Inflammatory macrophage treated with lipopolysaccharide for 1 hour (primary cell): ENCODE data around the gene NLE1.
A peak's percentile ranks its signal among the peaks of the same experiment; 100 is the strongest.

ENCODE experiments used
- DNase-seq, 2 donors: peaks; one replicate each; pipeline ENCODE4 v3.0.0-alpha.2; 2020 to 2022

The NLE1 gene

DNA sequence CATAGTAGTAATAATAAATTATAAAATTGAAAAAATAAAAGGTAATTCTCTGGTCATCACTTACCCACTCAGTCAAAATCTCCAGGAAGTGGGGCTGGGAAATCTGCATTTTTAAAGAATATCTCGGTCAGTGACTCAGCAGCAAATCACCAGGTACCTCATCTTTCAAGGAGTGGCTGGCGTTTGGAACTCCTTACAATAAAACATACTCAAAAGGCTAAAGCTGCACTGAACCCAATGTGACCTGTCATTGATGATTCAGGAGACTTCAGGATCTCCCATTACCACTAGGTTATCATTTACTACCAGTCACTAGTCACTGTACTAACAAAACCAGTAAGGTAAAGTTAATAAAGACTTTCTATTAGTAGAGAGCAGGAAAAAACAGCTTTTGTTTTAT lies 57.1 kb downstream of the NLE1 start:
- no peak for DNase-seq

DNA sequence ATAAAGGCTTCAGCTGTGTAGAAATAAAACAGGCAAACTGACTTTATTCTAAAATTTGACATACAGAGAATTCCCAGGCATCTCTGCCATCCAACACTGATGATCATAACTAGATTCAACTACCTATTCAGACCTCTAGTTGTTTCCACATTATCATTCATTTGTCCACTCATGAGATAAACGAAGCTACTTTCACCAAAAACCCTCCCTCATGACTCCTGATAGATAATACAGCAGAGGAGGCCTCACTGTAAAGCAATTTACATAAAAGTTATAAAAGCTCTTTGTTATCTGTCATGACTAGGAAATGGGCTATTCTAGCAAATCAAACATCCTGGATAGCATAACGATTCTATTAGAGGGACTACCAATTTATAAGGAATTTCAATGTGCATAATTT lies 59.0 kb downstream of the NLE1 start:
- DNase-seq, result no peak

DNA sequence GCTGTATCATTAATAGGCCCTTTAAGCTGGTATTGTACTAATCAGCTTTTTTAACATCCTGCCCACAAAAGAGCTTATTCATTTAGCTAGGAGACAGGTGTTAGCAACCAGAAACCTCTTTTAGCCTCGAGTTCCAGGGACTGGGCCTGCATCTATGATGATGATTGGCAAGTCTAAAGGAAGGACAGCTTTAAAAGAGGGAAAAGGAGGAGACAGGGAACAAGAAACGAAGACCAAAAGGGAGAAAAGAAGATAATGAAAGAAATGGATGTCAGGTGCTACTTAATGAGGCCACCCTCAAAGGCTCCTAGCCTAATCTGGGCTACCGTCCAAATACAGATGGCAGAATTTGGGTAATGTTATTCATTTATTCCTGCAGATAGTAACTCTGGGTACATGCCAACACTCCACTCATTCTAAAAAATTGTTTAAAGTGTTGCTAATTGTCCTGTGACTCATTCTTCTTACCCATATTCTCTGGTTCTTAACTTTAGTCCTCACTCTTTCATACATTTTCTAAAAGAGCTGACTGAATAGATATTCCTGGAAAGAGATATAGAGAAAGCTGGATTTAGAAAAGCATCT lies 59.9 kb downstream of the NLE1 start:
- no peak for DNase-seq

DNA sequence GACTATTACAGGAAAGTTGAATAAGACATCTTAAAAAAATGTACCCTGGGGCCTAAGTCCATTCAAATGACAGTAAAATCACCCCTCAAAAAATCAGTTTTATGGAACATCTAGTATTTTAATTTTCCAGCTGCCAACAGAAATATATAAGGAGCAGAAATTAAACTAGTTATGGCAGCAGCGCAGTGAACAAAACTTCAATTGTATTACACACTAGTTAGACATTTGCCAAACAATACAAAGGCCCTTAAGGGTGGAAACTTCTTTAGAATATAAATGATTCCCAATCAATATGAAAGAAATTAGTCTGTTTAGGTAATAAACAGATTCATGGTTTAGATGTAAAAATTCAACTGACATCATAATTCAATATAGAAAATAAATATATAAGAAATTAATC lies 60.5 kb downstream of the NLE1 start:
- no peak for DNase-seq

DNA sequence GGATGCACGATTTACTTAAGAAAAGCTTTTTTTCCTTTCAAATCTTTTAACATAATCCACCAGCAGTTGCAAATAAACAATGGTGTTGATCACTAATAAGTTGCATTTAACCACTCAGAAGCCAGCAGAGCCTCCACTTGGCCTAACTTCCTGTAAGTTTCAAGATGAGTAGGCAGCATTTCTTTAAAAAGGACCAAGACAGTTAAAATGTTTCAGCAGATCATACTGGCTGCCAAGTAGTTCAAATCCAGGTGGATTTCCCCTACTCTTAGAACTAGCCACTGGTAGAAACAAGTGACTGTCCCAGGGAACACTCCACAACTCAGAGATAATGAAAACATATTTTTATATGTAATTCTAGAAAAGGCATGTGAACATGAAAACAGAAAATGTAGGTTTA lies 61.6 kb downstream of the NLE1 start:
- peak; percentile 51 to 70 for DNase-seq

DNA sequence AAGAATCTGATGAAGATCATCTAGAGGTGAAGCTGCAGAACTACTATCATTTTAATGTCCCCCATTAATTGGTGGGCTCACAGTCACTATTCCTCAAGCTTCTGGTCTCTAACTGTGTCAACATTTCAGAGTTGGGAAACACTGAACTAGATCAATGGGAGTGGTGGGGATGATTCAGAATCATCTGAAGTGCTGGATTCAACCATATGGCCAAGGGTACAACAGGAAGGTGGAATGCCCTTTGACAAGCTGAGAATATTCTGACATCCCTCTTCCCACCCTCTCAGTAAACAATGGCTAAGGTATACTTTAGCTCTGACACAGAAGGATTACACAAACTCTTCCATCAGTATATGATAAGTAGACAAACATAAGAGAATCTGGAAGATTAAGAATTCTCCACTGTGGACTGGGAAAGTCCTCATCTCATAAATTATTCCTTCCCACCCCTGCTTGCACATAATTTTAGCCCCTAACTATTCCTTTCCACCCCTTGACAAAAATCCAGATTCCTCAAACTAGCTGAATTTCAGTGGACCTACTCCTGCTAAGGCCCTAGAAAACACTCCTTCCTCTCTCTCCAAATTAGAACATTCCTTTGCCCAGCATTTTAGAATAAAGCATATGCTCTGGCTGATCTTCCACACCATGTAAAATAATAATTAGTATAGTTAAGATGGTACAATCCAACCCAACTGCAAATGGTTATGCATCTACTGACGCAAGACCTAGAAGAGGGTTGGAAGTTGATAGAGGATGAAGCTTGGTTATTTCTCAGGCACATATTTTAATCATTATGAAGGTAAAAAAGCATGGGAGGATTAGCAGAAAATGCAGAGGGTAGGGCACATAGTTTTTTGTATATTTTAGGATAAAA lies 62.3 kb downstream of the NLE1 start:
- peak; percentile 44 to 85 for DNase-seq
